Measurements from ENCODE around the gene STPG2. TPM values are rescaled to one million over a fixed set of nuclear protein-coding genes. Genes with fewer than 3 reads are reported as not detected.

Gene STPG2
- total RNA-seq, 6 donors from 2014 or later = 0.30 to 5.2 (median 0.49) TPM; not detected in 1

DNA sequence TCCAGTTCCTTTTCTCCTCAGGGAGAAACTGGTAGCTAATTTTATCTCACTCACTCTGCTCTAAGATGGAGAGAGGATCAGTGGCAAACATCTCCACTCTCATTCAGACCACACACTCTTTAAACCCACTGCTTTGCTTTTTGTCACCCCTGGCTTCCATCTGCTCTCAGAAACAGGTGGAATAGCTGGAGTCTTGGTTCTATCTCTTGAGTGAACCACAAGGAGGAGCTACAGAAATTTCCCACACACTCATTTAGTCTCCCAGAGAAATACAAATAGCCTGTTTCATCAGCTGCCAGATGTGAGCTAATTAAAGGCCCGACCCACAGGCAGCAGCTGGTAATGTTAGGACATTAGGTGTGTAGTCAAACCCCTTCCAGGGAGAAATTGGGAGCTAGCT is 96.6 kb downstream of the STPG2 start:
- Histone ChIP-seq H3K36me3 (no peaks in the 10 kb centered on the region), H3K9me3 (no peaks in the 10 kb centered on the region), H3K4me1 (no peaks in the 10 kb centered on the region), H3K27me3 (no peaks in the 10 kb centered on the region), H3K27ac (no peak overlapping the region), H3K4me3 (no peak overlapping the region)
- TF ChIP-seq POLR2A (IDR thresholded peaks at IDR 0.05) (no peak), POLR2AphosphoS5 (IDR thresholded peaks at IDR 0.05) (no peak), EP300 (IDR thresholded peaks at IDR 0.05) (no peak)
- TF ChIP-seq, protein P1, sequence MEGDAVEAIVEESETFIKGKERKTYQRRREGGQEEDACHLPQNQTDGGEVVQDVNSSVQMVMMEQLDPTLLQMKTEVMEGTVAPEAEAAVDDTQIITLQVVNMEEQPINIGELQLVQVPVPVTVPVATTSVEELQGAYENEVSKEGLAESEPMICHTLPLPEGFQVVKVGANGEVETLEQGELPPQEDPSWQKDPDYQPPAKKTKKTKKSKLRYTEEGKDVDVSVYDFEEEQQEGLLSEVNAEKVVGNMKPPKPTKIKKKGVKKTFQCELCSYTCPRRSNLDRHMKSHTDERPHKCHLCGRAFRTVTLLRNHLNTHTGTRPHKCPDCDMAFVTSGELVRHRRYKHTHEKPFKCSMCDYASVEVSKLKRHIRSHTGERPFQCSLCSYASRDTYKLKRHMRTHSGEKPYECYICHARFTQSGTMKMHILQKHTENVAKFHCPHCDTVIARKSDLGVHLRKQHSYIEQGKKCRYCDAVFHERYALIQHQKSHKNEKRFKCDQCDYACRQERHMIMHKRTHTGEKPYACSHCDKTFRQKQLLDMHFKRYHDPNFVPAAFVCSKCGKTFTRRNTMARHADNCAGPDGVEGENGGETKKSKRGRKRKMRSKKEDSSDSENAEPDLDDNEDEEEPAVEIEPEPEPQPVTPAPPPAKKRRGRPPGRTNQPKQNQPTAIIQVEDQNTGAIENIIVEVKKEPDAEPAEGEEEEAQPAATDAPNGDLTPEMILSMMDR (IDR thresholded peaks at IDR 0.05) = no peak
- ATAC-seq (ENCODE audit: low FRiP score in 2 of 2) (no peak), DNase-seq (no peak)
- 55 to 63% methylated on average over 1 of the region's 1 CpG for WGBS, 2 donors

DNA sequence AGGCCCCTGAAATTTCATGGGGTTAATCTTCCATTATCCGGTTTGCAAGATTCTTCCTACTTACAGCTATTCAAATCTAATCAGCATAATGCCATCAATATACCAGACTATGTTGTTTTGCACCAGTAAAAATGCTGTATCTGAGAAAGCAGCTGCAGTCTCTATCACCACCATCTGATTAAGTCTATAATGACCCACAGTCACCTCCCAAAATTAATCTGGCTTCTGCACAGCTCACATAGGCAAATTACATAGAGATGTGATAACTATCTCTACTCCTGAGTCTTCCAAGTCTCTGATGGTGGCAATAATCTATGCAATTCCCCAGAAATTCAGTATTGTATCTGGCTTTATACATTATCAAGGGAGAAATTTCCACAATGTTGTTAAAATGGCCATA is 113.2 kb downstream of the STPG2 start:
- DNase-seq = no peak
- no peak overlapping the region for H3K4me3 ChIP-seq
- H3K36me3 ChIP-seq = no peaks in the 10 kb centered on the region
- ATAC-seq (ENCODE audit: low FRiP score in 2 of 2) = no peak
- TF ChIP-seq POLR2AphosphoS5 (IDR thresholded peaks at IDR 0.05) = no peak
- TF ChIP-seq, protein P1 (IDR thresholded peaks at IDR 0.05) = no peak
- no peak for TF ChIP-seq EP300 (IDR thresholded peaks at IDR 0.05)
- TF ChIP-seq POLR2A (IDR thresholded peaks at IDR 0.05) = no peak
- no peaks in the 10 kb centered on the region for H3K4me1 ChIP-seq
- no peak overlapping the region for H3K27ac ChIP-seq
- peaks cover 0 to 10% (median 2%) of the 10 kb centered on the region in 4 donors for H3K9me3 ChIP-seq
- 64 to 69% methylated on average over 1 of the region's 1 CpG for WGBS, 2 donors
- no peaks in the 10 kb centered on the region for H3K27me3 ChIP-seq

DNA sequence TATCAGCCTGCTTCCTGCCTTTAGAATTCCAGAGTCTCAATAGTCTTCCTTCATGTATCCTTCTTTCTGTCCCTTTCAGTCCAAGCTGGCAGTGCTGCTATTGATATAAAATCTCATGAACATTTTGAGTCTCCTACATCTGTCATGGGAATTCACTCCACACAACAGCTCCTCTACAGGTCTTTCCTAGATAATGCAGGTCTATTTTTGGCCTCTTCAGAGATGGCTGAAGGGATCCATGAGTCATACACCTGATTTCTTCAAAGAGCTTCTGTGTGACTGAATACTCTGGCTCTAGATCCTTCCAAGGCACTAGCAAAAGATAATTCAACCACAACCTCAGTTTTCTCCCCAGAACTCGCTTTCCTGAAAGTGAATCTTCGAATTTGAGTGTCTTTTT is 115.4 kb downstream of the STPG2 start:
- no peaks in the 10 kb centered on the region for H3K36me3 ChIP-seq
- H3K9me3 ChIP-seq = peaks cover 0 to 10% (median 2%) of the 10 kb centered on the region in 4 donors
- WGBS, 2 donors = 61 to 76% methylated on average over 2 of the region's 2 CpGs
- H3K4me3 ChIP-seq = no peak overlapping the region
- TF ChIP-seq POLR2A (IDR thresholded peaks at IDR 0.05) = no peak
- no peaks in the 10 kb centered on the region for H3K27me3 ChIP-seq
- H3K27ac ChIP-seq = no peak overlapping the region
- no peak for DNase-seq
- no peaks in the 10 kb centered on the region for H3K4me1 ChIP-seq
- ATAC-seq (ENCODE audit: low FRiP score in 2 of 2) = no peak

DNA sequence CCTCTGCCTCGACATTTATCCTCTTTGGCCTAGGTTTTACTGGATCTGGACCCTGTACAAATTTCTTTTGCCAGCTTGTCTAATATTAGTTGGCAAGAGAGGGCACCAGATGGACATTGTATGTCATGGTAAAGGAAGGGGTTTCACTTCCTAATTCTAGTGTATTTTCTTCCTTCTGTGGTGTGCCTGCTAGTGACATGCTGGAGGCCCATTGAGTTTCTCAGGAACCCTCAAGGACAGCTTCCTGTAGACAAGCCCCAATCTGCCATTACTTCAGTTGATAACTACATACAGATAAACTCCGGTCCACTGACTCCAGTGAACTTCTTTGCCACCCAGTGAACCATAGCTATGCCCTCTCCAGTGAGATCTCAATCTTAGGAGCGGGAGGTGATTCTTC is 116.9 kb downstream of the STPG2 start:
- ATAC-seq (ENCODE audit: low FRiP score in 2 of 2) = no peak
- Histone ChIP-seq H3K4me3 (no peak overlapping the region), H3K9me3 (peaks cover 0 to 10% (median 2%) of the 10 kb centered on the region in 4 donors), H3K4me1 (no peaks in the 10 kb centered on the region), H3K36me3 (no peaks in the 10 kb centered on the region), H3K27ac (no peak overlapping the region), H3K27me3 (no peaks in the 10 kb centered on the region)
- no peak for TF ChIP-seq EP300 (IDR thresholded peaks at IDR 0.05)
- TF ChIP-seq, protein P1 (IDR thresholded peaks at IDR 0.05) = no peak
- DNase-seq = no peak
- 85 to 90% methylated on average over 3 of the region's 3 CpGs for WGBS, 2 donors

DNA sequence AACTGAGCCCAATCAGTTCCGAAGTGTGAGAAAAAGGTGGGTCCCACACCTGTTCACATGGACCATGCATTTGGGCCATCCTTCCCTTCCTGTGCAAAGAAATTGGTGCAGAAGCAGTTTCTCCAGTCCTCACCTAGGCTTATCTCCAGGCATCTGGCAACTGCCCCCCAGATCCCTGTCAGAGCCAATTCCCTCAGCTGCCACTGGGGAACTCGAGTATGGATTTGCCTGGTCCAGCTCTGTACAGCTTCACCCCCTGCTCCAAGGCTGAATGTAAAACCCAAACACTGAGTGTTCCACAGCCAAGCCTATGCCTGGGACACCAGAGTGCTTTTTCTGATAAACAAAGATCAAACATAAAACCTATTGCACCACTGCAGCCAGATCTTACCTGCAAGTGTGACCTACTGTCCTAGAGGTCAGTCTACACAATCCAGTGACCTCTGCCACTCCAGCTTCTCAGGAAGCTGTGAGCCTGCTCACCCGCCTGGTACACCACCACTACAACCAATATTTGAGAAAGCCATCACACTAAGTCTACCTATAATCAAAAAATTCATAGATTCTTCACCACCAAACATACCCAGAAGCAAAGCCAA is 136.4 kb downstream of the STPG2 start:
- DNase-seq = no peak
- TF ChIP-seq POLR2AphosphoS5 (IDR thresholded peaks at IDR 0.05) (no peak), EP300 (IDR thresholded peaks at IDR 0.05) (no peak), POLR2A (IDR thresholded peaks at IDR 0.05) (no peak)
- TF ChIP-seq, protein P1 (IDR thresholded peaks at IDR 0.05) = no peak
- WGBS, 2 donors = 64 to 83% methylated on average over 3 of the region's 3 CpGs

More for the DNA sequence above, 136.4 kb downstream of the STPG2 start:
- Histone ChIP-seq H3K4me1 (no peaks in the 10 kb centered on the region), H3K9me3 (peaks cover 0 to 12% (median 1%) of the 10 kb centered on the region in 4 donors), H3K4me3 (no peak overlapping the region), H3K27me3 (no peaks in the 10 kb centered on the region), H3K36me3 (no peaks in the 10 kb centered on the region), H3K27ac (no peak overlapping the region)
- ATAC-seq (ENCODE audit: low FRiP score in 2 of 2) = no peak
